KOPT-K1 (cell line): ENCODE measurements around the gene SV2C.
A peak's percentile ranks its signal among the peaks of the same experiment; 100 is the strongest.
"Not testable (repeated sequence)": the region's sequence is repeated elsewhere in the genome, so short reads cannot be mapped to it uniquely, and the experiment has no call there.

Experiments used
- H3K27ac ChIP-seq: fragments of 200-600 bp; sonication (generic); 2 replicates; pipeline ENCODE4 v1.5.1; 2016; ENCODE audit warnings: antibody characterized with exemption, mild to moderate bottlenecking, low read depth, low read length; ENCODE audit not compliant: poor library complexity, severe bottlenecking
- H3K36me3 ChIP-seq: fragments of 200-600 bp; sonication (generic); 2 replicates; pipeline ENCODE4 v1.5.1; 2017; ENCODE audit warnings: antibody characterized with exemption, mild to moderate bottlenecking, low read length, moderate library complexity; ENCODE audit not compliant: insufficient read depth
- H3K9me3 ChIP-seq: fragments of 200-600 bp; sonication (generic); 2 replicates; pipeline ENCODE4 v1.5.1; 2017; ENCODE audit warnings: antibody characterized with exemption, low read length, mild to moderate bottlenecking; ENCODE audit not compliant: insufficient read depth, poor library complexity, severe bottlenecking

Gene SV2C

GRCh38 chr5:76326577-76327302 is 243.6 kb downstream of the SV2C start:
- H3K27ac ChIP-seq = peak overlapping the region; percentile 61
- peaks cover 4% of the 10 kb centered on the region for H3K9me3 ChIP-seq
- no peaks in the 10 kb centered on the region for H3K36me3 ChIP-seq

- Histone ChIP-seq H3K9me3 (no peaks in the 10 kb centered on the region), H3K36me3 (no peaks in the 10 kb centered on the region), H3K27ac (no peak overlapping the region)
These were observed 246.2 kb downstream of the SV2C start for GRCh38 chr5:76329346-76329745.

- Histone ChIP-seq H3K36me3 (no peaks in the 10 kb centered on the region), H3K9me3 (no peaks in the 10 kb centered on the region), H3K27ac (peak overlapping the region; percentile 76)
These were observed 247.9 kb downstream of the SV2C start for GRCh38 chr5:76331126-76331525.

GRCh38 chr5:76332102-76332501 is 248.9 kb downstream of the SV2C start:
- Histone ChIP-seq H3K36me3 (no peaks in the 10 kb centered on the region), H3K9me3 (peaks cover 8% of the 10 kb centered on the region), H3K27ac (peak overlapping the region; percentile 76)

- Histone ChIP-seq H3K27ac (peak overlapping the region; percentile 39), H3K9me3 (peaks cover 8% of the 10 kb centered on the region), H3K36me3 (no peaks in the 10 kb centered on the region)
These were observed 249.5 kb downstream of the SV2C start for GRCh38 chr5:76332611-76333205.

GRCh38 chr5:76333571-76333970 is 250.4 kb downstream of the SV2C start:
- Histone ChIP-seq H3K27ac (no peak overlapping the region), H3K36me3 (no peaks in the 10 kb centered on the region), H3K9me3 (peaks cover 8% of the 10 kb centered on the region)

GRCh38 chr5:76334574-76334973 is 251.4 kb downstream of the SV2C start:
- Histone ChIP-seq H3K9me3 (peaks cover 8% of the 10 kb centered on the region), H3K27ac (no peak overlapping the region), H3K36me3 (no peaks in the 10 kb centered on the region)

GRCh38 chr5:76335451-76335850 is 252.3 kb downstream of the SV2C start:
- not testable (repeated sequence) for H3K9me3 ChIP-seq, H3K36me3 ChIP-seq, H3K27ac ChIP-seq

GRCh38 chr5:76336253-76336809 is 253.1 kb downstream of the SV2C start:
- H3K27ac ChIP-seq, H3K36me3 ChIP-seq, H3K9me3 ChIP-seq: not testable (repeated sequence)

- Histone ChIP-seq H3K36me3 (no peaks in the 10 kb centered on the region), H3K27ac (no peak overlapping the region), H3K9me3 (peaks cover 8% of the 10 kb centered on the region)
These were observed 254.8 kb downstream of the SV2C start for GRCh38 chr5:76337953-76338451.

- Histone ChIP-seq H3K36me3 (no peaks in the 10 kb centered on the region), H3K27ac (no peak overlapping the region), H3K9me3 (peaks cover 8% of the 10 kb centered on the region)
These were observed 256.7 kb downstream of the SV2C start for GRCh38 chr5:76339919-76340318.

GRCh38 chr5:76341651-76342334 is 258.6 kb downstream of the SV2C start:
- Histone ChIP-seq H3K9me3 (peaks cover 2% of the 10 kb centered on the region), H3K36me3 (no peaks in the 10 kb centered on the region), H3K27ac (no peak overlapping the region)

GRCh38 chr5:76342474-76342873 is 259.3 kb downstream of the SV2C start:
- no peak overlapping the region for H3K27ac ChIP-seq
- H3K36me3 ChIP-seq = no peaks in the 10 kb centered on the region
- no peaks in the 10 kb centered on the region for H3K9me3 ChIP-seq

- no peaks in the 10 kb centered on the region for H3K36me3 ChIP-seq
- no peaks in the 10 kb centered on the region for H3K9me3 ChIP-seq
- H3K27ac ChIP-seq = no peak overlapping the region
These were observed 262.4 kb downstream of the SV2C start for GRCh38 chr5:76345582-76345981.

- H3K27ac ChIP-seq = no peak overlapping the region
These were observed 268.0 kb downstream of the SV2C start for GRCh38 chr5:76351176-76351575.

More at GRCh38 chr5:76351176-76351575, 268.0 kb downstream of the SV2C start:
- Histone ChIP-seq H3K36me3 (no peaks in the 10 kb centered on the region), H3K9me3 (no peaks in the 10 kb centered on the region)
